GM12878 (cell line): ENCODE results near the gene CCDC127. TPM values are rescaled to one million over a fixed set of nuclear protein-coding genes. Genes with fewer than 3 reads are reported as not detected.

ENCODE experiments used
- ATAC-seq: fragments of 200-7000 bp; cut with Tn5 transposase; 3 replicates; pipeline ENCODE4 v1.9.1; 2020; ENCODE audit warnings: mild to moderate bottlenecking, moderate library complexity
- BruUV-seq: library from RNA; stranded (reverse); fragments of 400-500 nt; replicated peaks from 2 replicates; lab custom pipeline; 2021; lab: Mats Ljungman, UMichigan
- CTCF ChIA-PET: fragments of 300-600 bp; sonication (Branson Sonifier 250); formaldehyde crosslinking; extraction: SDS; loops from one replicate; lab custom pipeline; 2021; ENCODE audit warnings: inconsistent platforms; lab: Yijun Ruan, JAX
- POLR2A ChIA-PET: fragments of 350-600 bp; formaldehyde crosslinking; extraction: SDS; loops from one replicate; lab custom pipeline; 2021; ENCODE audit warnings: inconsistent platforms; lab: Charles Lee
- RAD21 ChIA-PET: fragments of 300-600 bp; sonication (Branson Sonifier 250); formaldehyde crosslinking; loops from one replicate; lab custom pipeline; 2023; ENCODE audit warnings: antibody characterized with exemption; ENCODE audit not compliant: unreplicated experiment; lab: Charles Lee
- SMC1A ChIA-PET: fragments of 300-600 bp; sonication (Branson Sonifier 250); formaldehyde crosslinking; loops from one replicate; lab custom pipeline; 2023; ENCODE audit not compliant: unreplicated experiment, uncharacterized antibody; lab: Charles Lee
- DNase-seq: peaks from one replicate; pipeline ENCODE4 v3.0.0-alpha.2; 2011; ENCODE audit warnings: low read depth, low spot score
- FAIRE-seq: peaks from 3 replicates; lab custom pipeline; 2011; peaks lifted over from hg19 to GRCh38; lab: Jason Lieb, UNC
- H2AFZ ChIP-seq: 2 replicates; pipeline ENCODE4 v1.6.0; 2011; ENCODE audit warnings: low read depth, low read length, control low read depth; ENCODE audit not compliant: control insufficient read depth
- H3K27ac ChIP-seq: 2 replicates; pipeline ENCODE4 v1.5.1; 2011; ENCODE audit warnings: control low read depth; ENCODE audit not compliant: control insufficient read depth, insufficient read depth
- H3K27me3 ChIP-seq, 2 experiments: replicated peaks in 1 of 2; 2 replicates each; pipeline versions ENCODE4 v1.6.0 to v1.6.1; 2011; ENCODE audit warnings: low read length in 1 of 2; ENCODE audit not compliant: control insufficient read depth in 2 of 2, insufficient read depth in 2 of 2
- H3K36me3 ChIP-seq, 2 experiments: 2 replicates each; pipeline ENCODE4 v1.5.1; 2011; ENCODE audit warnings: low read length in 1 of 2; ENCODE audit not compliant: control insufficient read depth in 2 of 2, insufficient read depth in 2 of 2
- H3K4me1 ChIP-seq: 2 replicates; pipeline ENCODE4 v1.6.1; 2011; ENCODE audit warnings: mild to moderate bottlenecking, low read length, moderate library complexity, mixed read lengths; ENCODE audit not compliant: control insufficient read depth, insufficient read depth
- H3K4me2 ChIP-seq: 2 replicates; pipeline ENCODE4 v1.6.0; 2011; ENCODE audit warnings: control low read depth; ENCODE audit not compliant: control insufficient read depth, insufficient read depth
- H3K4me3 ChIP-seq: fragments of 200-600 bp; sonication (generic); 2 replicates; pipeline ENCODE4 v1.5.1; 2016
- H3K79me2 ChIP-seq: 2 replicates; pipeline ENCODE4 v1.6.0; 2011; ENCODE audit warnings: low read length; ENCODE audit not compliant: control insufficient read depth, insufficient read depth
- H3K9ac ChIP-seq: 2 replicates; pipeline ENCODE4 v1.8.0; 2011; ENCODE audit warnings: low read length, control low read depth, mixed read lengths; ENCODE audit not compliant: control insufficient read depth, insufficient read depth
- H3K9me3 ChIP-seq: replicated peaks from 3 replicates; pipeline ENCODE4 v1.5.1; 2011; ENCODE audit warnings: mild to moderate bottlenecking, low read length; ENCODE audit not compliant: control insufficient read depth, insufficient read depth
- H4K20me1 ChIP-seq: 2 replicates; pipeline ENCODE4 v1.6.0; 2011; ENCODE audit not compliant: control insufficient read depth, insufficient read depth
- BCL11A ChIP-seq: IDR thresholded peaks from 2 replicates; pipeline ENCODE4 v1.6.1; 2011; ENCODE audit warnings: low read depth, low read length
- CHD1 ChIP-seq: IDR thresholded peaks from 2 replicates; pipeline ENCODE4 v1.6.1; 2012; ENCODE audit warnings: low read depth, low read length, improper control_type of control experiment
- GATAD2B ChIP-seq: fragments of 450-650 bp; conservative IDR thresholded peaks from 2 replicates; pipeline ENCODE4 v1.6.1; 2017; ENCODE audit warnings: low read depth, mild to moderate bottlenecking, moderate library complexity
- IRF4 ChIP-seq: IDR thresholded peaks from 2 replicates; pipeline ENCODE4 v1.6.1; 2011; ENCODE audit warnings: low read depth, low read length
- MEF2A ChIP-seq: IDR thresholded peaks from 2 replicates; pipeline ENCODE4 v1.6.1; 2011; ENCODE audit warnings: low read depth, mild to moderate bottlenecking, low read length, moderate library complexity; ENCODE audit not compliant: insufficient read depth
- MXI1 ChIP-seq: fragments of 150-350 bp; IDR thresholded peaks from 2 replicates; pipeline ENCODE4 v1.6.1; 2011; ENCODE audit warnings: low read depth, mild to moderate bottlenecking, inconsistent platforms, low read length, improper control_type of control experiment
- POLR2AphosphoS2 ChIP-seq: IDR thresholded peaks from 2 replicates; pipeline ENCODE4 v1.6.1; 2011; ENCODE audit warnings: low read depth, mild to moderate bottlenecking, low read length, improper control_type of control experiment, moderate library complexity
- POLR2AphosphoS5 ChIP-seq: IDR thresholded peaks from 2 replicates; pipeline ENCODE4 v1.6.1; 2011; ENCODE audit warnings: mild to moderate bottlenecking, low read length, inconsistent platforms
- POU2F2 ChIP-seq: IDR thresholded peaks from 3 replicates; pipeline ENCODE4 v1.6.1; 2011; ENCODE audit warnings: low read depth, mild to moderate bottlenecking, low read length, borderline replicate concordance
- RELA ChIP-seq: fragments of 450-650 bp; IDR thresholded peaks from 2 replicates; pipeline ENCODE4 v1.8.0; 2014; ENCODE audit warnings: borderline replicate concordance; ENCODE audit not compliant: partially characterized antibody
- RUNX3 ChIP-seq: IDR thresholded peaks from 2 replicates; pipeline ENCODE4 v1.6.1; 2012; ENCODE audit warnings: low read length, inconsistent platforms
- SMC3 ChIP-seq: IDR thresholded peaks from 2 replicates; pipeline ENCODE4 v1.6.1; 2011; ENCODE audit warnings: low read length, improper control_type of control experiment, borderline replicate concordance
- TARDBP ChIP-seq: IDR thresholded peaks from 2 replicates; pipeline ENCODE4 v1.6.1; 2016; ENCODE audit warnings: borderline replicate concordance
- ZNF207 ChIP-seq: fragments of 450-650 bp; IDR thresholded peaks from 2 replicates; pipeline ENCODE4 v1.6.1; 2014; ENCODE audit warnings: antibody characterized with exemption, mild to moderate bottlenecking, borderline replicate concordance
- ZNF24 ChIP-seq: fragments of 450-650 bp; IDR thresholded peaks from 2 replicates; pipeline ENCODE4 v1.6.1; 2017; ENCODE audit warnings: antibody characterized with exemption, mild to moderate bottlenecking
- ZNF274 ChIP-seq: IDR thresholded peaks from one replicate; pipeline ENCODE4 v1.8.0; 2011; ENCODE audit not compliant: insufficient read length, insufficient read depth
- WGBS: methylation state at CpG from one replicate; pipeline ENCODE4 v1.1.6; 2016; ENCODE audit warnings: low lambda C conversion rate; ENCODE audit not compliant: insufficient replicate concordance, insufficient coverage; ENCODE audit errors: missing lambda C conversion rate; 5-methylcytosine and 5-hydroxymethylcytosine counted together
- in situ Hi-C: fragments of 300-500 bp; cut with MboI; formaldehyde crosslinking; loops from 9 replicates; pipeline ENCODE4 v1.14.3; 2018; ENCODE audit warnings: mixed read lengths
- intact Hi-C: fragments of 100-400 bp; cut with micrococcal nuclease; formaldehyde crosslinking; loops from one replicate; pipeline ENCODE4 v1.14.2; 2022; ENCODE audit not compliant: unreplicated experiment
- polyA plus RNA-seq, 11 experiments: library from polyadenylated mRNA; depleted of rRNA in 4 of 11; unstranded in 6 of 11; stranded (reverse) in 5 of 11; fragments of >200 nt; fragmentation: Nextera tagmentation in 4 of 11; fragmentation: Illumina TruSeq in 1 of 11; extraction: Ambion mirVana in 4 of 11; extraction: Trizol in 1 of 11; gene quantifications; 1 replicate in 1 of 11; 2 replicates in 10 of 11; pipeline versions ENCODE4 v1.2.1 to v1.2.3, GENCODE V29; 2011 to 2016; ENCODE audit warnings: inconsistent platforms in 2 of 11, missing spikeins in 2 of 11, low read depth in 1 of 11
- total RNA-seq, 4 experiments: library from RNA; depleted of rRNA in 3 of 4; stranded (reverse); fragments of >200 nt in 3 of 4; fragmentation: Illumina TruSeq in 1 of 4; extraction: Trizol in 1 of 4; gene quantifications; 2 replicates each; pipeline versions ENCODE4 v1.2.1 to v1.2.3, GENCODE V29; 2013 to 2021
- TF ChIP-seq, protein P1 (sequence below): fragments of 450-650 bp; formaldehyde crosslinking; IDR thresholded peaks from 2 replicates; pipeline ENCODE4 v1.4.0; 2022; ENCODE audit warnings: mild to moderate bottlenecking, moderate library complexity

Gene CCDC127
- total and polyA plus RNA-seq, 10 of the 15 experiments (the other 5 are each of a cell fraction or from before 2014, with no cell fraction given) = 1.9 to 6.9 (median 2.9) TPM

DNA sequence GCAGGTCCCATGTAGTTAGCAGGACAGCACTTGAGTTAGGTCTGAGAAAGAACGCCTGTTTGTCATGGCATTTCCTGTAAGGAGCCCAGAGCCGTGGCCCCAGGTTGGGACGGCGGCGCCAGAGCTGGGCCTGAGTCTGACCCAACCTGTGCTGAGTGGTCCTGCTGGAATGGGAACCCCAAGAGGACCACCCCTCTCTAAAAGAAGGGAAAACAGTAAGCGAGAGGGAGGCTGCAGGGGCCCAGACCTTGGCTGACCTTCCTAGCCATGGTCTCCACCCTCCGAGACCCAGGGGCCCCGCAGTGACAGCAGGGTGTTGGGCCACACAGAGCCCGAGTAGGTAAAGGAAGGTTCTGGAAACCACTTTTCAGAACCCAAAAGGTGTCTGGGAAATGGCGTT lies 28.5 kb downstream of the CCDC127 start:
- DNase-seq = no peak
- TF ChIP-seq MEF2A = no peak
- no peak for TF ChIP-seq CHD1
- TF ChIP-seq SMC3 = no peak
- no peak for TF ChIP-seq TARDBP
- TF ChIP-seq MXI1 = no peak
- TF ChIP-seq POU2F2 = no peak
- no peak for TF ChIP-seq IRF4
- TF ChIP-seq, protein P1, sequence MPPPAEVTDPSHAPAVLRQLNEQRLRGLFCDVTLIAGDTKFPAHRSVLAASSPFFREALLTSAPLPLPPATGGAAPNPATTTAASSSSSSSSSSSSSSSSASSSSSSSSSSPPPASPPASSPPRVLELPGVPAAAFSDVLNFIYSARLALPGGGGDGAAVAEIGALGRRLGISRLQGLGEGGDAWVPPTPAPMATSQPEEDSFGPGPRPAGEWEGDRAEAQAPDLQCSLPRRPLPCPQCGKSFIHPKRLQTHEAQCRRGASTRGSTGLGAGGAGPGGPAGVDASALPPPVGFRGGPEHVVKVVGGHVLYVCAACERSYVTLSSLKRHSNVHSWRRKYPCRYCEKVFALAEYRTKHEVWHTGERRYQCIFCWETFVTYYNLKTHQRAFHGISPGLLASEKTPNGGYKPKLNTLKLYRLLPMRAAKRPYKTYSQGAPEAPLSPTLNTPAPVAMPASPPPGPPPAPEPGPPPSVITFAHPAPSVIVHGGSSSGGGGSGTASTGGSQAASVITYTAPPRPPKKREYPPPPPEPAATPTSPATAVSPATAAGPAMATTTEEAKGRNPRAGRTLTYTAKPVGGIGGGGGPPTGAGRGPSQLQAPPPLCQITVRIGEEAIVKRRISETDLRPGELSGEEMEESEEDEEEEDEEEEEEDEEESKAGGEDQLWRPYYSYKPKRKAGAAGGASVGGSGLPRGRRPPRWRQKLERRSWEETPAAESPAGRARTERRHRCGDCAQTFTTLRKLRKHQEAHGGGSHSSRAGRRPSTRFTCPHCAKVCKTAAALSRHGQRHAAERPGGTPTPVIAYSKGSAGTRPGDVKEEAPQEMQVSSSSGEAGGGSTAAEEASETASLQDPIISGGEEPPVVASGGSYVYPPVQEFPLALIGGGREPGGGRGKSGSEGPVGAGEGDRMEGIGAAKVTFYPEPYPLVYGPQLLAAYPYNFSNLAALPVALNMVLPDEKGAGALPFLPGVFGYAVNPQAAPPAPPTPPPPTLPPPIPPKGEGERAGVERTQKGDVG (CRISPR knock-in tag) = no peak
- TF ChIP-seq ZNF274 = no peak
- TF ChIP-seq POLR2AphosphoS5 = no peak
- no peak for TF ChIP-seq POLR2AphosphoS2
- no peak for TF ChIP-seq ZNF24
- no peak for TF ChIP-seq RELA
- TF ChIP-seq ZNF207 = no peak
- no peak for TF ChIP-seq GATAD2B
- no peak for TF ChIP-seq BCL11A
- no peak for TF ChIP-seq RUNX3
- intact Hi-C loops = no loop called here
- Histone ChIP-seq H3K27ac (no peak overlapping the region), H4K20me1 (no peaks in the 10 kb centered on the region; the same call in 1 of the 2 replicates), H3K9me3 (no peaks in the 10 kb centered on the region), H3K79me2 (no peaks in the 10 kb centered on the region), H3K27me3 (no peaks in the 10 kb centered on the region; a peak in 2 of 4 replicates), H2AFZ (no peak overlapping the region), H3K4me2 (no peak overlapping the region), H3K4me3 (no peak overlapping the region), H3K9ac (no peak overlapping the region), H3K36me3 (no peaks in the 10 kb centered on the region), H3K4me1 (peaks cover 32% of the 10 kb centered on the region)
- ChIA-PET SMC1A (interaction anchor here (2.0 kb wide), 1 partner anchor 713 kb away, joined by 6 read pairs; no protein-coding TSS in a partner anchor), RAD21 (interaction anchor here (1.3 kb wide), 1 partner anchor 128 kb away, joined by 3 read pairs; no protein-coding TSS in a partner anchor), POLR2A (no interaction called here), CTCF (interaction anchor here (1.2 to 2.5 kb wide), 3 partner anchors 17 to 944 kb away, joined by 3 to 17 read pairs (median 3); no protein-coding TSS in a partner anchor)
- BruUV-seq = no TSS peak
- in situ Hi-C loops = no loop called here
- ATAC-seq = no peak
- FAIRE-seq = no peak
- WGBS = 55% methylated on average over 9 of the region's 10 CpGs
